ENCODE data around the gene SLC37A1.

DNA sequence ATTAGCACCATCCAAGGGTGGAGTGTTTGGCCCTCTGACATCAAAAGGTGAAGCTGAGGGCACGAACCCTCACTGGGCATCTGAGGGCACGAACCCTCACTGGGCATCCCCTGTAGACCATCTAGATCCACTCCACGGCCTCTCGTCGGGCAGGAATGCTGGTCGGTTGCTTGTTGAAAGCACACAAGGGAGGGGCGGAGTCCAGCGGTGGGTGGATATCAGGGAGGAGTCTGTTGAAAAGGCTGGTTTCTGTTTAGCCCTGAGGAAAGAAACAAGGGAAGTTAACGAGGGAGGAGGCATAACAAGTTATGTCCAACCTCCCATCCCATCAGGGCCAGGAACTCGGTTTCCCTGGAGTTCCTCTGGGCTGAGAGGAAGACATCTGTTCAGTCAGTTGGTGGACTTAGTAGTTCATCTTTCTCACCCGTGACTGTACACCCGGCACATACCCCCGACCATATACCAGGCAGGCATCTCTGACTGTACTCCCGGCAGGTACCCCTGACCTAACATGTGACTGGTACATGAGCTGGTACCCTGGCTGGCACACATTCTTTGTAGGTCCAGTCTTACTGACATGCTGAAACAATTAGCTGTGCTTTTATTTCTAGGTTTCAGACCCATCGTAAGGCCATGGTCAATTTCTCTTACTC, 107.6 kb downstream of the SLC37A1 start:
- TF ChIP-seq, protein P1, sequence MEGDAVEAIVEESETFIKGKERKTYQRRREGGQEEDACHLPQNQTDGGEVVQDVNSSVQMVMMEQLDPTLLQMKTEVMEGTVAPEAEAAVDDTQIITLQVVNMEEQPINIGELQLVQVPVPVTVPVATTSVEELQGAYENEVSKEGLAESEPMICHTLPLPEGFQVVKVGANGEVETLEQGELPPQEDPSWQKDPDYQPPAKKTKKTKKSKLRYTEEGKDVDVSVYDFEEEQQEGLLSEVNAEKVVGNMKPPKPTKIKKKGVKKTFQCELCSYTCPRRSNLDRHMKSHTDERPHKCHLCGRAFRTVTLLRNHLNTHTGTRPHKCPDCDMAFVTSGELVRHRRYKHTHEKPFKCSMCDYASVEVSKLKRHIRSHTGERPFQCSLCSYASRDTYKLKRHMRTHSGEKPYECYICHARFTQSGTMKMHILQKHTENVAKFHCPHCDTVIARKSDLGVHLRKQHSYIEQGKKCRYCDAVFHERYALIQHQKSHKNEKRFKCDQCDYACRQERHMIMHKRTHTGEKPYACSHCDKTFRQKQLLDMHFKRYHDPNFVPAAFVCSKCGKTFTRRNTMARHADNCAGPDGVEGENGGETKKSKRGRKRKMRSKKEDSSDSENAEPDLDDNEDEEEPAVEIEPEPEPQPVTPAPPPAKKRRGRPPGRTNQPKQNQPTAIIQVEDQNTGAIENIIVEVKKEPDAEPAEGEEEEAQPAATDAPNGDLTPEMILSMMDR (IDR thresholded peaks at IDR 0.05): no peak
- no peak for TF ChIP-seq ZFX (IDR thresholded peaks at IDR 0.05; ENCODE audit: borderline replicate concordance)

Measured in 22Rv1 (cell line).